ENCODE measurements around the gene FKBP2.

FKBP2 gene

DNA sequence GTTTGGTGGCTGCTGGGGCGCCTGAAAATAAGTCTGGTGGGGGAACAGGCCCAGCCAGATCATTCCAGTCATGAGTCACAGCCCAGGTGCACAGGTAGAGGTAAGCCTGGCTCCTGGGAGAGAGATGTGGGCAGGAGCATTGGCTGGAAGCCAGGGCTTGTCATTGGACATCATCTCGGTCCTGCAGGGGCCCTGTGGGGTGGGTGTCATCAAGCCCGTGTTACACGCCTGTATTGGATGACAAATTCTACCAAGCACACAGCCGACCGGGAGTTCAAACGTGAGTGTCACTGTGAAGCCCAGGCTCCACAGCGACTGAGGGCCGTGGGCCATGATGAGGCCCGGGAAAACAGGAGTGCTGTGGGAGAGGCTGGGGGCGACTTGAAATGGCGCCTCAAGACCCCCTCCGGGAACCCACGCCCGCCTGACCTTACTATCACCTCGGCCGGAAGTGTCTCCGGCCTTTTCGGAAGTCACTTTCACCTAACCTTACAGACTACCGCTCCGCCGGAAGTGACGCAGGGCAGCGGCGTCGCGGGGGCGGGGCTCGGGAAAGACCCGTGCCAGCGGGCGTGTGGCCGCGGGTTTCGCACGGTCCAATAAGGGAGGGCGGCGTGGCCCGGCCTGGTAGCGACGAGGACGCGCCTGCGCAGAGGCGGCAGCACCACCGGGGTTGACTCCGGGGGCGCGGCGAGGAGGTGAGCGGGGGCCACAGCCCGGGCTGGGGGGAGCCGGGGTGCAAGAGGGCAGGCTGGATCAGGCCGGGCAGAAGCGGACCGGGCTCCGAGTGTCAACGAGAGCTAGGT lies at the start of gene FKBP2:
Gene FKBP2, plus strand, starts transcription at position 661 of the 806 bp plus-strand sequence. CDS start 1,293 bp downstream, outside the sequence.
- DNase-seq = peak; percentile 96

DNA sequence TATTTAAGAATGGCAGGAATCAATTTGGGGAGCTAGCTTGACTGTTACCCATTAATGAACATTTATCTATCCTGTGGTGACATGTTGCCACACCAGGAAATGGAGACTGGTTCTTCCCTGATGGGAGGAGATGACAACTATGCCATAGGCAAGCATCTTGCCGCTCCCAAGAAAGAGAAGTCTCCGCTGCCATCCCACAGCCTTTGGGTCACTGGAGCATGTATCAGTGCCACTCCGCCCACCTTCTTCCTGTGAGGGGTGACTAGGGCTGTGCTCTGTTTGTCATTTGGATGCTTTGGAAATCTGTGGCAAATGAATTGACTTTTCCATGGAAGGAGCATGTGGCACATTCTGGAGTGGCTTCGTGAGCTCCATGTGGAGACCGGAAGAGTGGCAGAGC lies 48.5 kb upstream of the FKBP2 start:
- no peak for DNase-seq

DNA sequence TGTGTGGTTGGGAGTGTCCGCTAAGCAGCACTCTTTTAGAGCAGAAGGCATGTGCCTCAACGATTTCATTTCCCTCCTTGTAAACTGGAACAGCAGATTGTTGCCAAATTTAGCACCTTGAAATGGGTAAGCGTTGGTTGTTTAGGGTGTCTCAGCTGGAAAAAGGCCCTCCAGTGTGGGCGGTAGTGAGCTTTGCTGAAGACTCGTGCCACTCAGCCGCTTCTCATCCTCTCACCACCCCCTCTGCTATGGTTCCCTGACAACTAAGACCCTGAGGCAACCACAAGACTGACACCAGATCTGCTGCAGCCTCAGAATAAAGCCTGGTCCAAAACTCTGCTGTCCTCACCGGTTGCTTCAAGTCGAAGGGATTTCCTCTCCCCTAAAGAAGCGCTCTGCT lies 44.3 kb upstream of the FKBP2 start:
- DNase-seq = no peak

DNA sequence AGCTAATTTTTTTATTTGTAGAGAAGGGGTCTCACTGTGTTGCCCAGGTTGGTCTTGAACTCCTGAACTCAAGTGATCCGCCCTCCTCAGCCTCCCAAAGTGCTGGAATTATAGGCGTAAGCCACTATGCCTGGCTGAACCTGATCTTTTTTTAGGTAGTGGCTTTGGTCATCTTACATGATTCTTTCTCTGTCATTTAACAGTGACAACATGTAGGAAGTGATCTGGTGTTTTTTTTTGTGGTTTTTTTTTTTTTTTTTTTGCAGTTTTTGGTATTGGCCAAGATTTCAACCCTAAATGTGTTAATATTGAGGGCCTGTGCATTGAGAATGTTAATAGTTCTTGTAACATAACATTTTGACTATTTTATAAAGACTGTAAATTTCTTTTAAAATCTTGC lies 42.4 kb upstream of the FKBP2 start:
- no peak for DNase-seq

GRCh38 chr11:64201543-64201942 lies 39.4 kb upstream of the FKBP2 start:
- no peak for DNase-seq

DNA sequence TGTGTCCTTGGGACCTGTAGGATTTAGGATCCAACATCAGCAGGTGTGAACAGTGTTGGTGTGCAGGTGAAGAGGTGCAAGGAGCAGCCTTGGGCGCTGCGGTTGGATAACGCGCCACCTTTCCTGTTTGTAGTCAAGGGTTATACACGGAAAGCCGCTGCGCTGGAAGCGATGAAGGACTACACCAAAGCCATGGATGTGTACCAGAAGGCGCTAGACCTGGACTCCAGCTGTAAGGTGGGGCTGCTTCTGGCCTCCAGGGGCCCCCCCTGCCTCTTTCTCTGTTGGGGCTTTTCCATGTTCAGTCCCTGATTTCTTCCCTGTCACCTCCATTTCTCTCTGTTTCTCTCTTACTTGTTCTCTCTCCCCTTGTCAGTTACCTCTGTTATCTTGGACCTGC lies 37.9 kb upstream of the FKBP2 start:
- no peak for DNase-seq

GRCh38 chr11:64203421-64204079 lies 37.3 kb upstream of the FKBP2 start:
- no peak for DNase-seq

GRCh38 chr11:64204080-64204440 lies 36.8 kb upstream of the FKBP2 start:
- DNase-seq = no peak

- DNase-seq = peak; percentile 91
These were observed 36.4 kb upstream of the FKBP2 start for GRCh38 chr11:64204464-64204989.

- no peak for DNase-seq
These were observed 34.2 kb upstream of the FKBP2 start, which contains the start of gene FERMT3 for GRCh38 chr11:64206457-64207255. FERMT3 (plus strand) TSS chr11:64206721; CDS start chr11:64207365, 644 bp downstream.

GRCh38 chr11:64207256-64208085 lies 33.4 kb upstream of the FKBP2 start:
- peak; percentile 28 for DNase-seq

- no peak for DNase-seq
These were observed 32.7 kb upstream of the FKBP2 start for GRCh38 chr11:64208086-64208795.

DNA sequence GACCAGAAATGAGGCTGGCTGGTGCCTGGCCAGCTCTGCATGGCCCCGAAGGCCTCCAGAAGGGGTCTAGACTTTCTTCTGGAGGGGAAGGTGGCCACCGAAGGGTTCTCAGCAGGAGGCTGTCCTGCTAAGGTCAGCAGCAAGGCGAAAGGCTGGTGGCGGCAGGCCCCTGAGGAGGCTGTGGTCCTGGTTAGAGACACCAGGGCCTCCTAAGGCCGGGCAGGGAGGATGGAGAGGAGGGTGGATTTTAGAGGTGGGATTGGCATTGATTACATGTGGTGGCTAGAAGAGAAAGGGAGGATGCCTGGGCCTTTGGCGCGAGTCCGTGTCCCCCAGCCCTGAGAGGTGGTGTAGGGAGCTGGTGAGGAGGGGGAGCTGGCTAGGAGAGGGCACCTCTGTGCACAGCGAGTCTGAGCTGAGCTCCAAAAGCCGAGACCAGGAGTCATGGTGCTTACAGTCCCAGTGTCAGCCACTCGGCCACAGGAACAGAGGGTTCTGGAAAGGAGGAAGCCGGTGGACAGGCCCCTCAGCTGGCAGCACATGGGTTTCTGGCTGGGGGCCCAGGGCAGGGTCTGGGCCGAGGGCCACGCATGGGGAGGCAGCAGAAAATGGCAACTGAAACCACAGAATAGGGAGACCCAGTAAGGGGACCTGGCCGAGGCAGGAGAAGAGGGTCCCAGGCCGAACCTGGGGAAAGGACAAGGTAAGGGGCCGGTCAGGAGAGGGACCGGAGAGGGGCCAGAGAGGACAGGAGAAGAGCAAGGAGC lies 31.9 kb upstream of the FKBP2 start:
- DNase-seq = no peak

- DNase-seq = no peak
These were observed 31.4 kb upstream of the FKBP2 start for GRCh38 chr11:64209563-64209843.

DNA sequence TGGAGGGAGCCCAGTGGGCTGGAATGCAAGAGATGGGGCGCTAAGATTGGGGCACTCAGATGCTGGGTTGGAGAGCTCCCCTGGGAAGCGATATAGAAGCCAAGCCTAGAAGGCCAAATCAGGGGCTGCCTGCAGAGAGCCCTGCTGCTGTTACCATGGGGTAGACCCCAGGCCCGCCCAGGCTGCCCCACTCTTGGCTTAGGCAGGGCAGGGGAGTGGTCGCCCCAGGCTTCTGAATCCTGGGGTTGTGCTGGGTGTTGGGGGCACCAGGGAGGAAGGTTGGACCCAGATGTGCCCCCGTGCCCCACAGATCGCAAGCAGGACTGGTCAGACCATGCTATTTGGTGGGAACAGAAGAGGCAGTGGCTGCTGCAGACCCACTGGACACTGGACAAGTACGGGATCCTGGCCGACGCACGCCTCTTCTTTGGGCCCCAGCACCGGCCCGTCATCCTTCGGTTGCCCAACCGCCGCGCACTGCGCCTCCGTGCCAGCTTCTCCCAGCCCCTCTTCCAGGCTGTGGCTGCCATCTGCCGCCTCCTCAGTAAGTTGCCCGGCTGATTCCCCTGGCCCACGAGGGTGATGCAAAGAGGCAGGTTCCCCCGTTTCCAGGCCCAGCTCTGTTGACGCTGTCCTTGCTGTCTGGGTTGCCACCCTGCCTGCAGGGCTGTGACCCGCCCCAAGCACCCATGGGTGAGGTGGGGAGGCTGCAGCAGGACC lies 30.4 kb upstream of the FKBP2 start:
- no peak for DNase-seq

GRCh38 chr11:64211181-64211872 lies 29.6 kb upstream of the FKBP2 start:
- DNase-seq = no peak

GRCh38 chr11:64216879-64217278 lies 24.0 kb upstream of the FKBP2 start:
- no peak for DNase-seq

DNA sequence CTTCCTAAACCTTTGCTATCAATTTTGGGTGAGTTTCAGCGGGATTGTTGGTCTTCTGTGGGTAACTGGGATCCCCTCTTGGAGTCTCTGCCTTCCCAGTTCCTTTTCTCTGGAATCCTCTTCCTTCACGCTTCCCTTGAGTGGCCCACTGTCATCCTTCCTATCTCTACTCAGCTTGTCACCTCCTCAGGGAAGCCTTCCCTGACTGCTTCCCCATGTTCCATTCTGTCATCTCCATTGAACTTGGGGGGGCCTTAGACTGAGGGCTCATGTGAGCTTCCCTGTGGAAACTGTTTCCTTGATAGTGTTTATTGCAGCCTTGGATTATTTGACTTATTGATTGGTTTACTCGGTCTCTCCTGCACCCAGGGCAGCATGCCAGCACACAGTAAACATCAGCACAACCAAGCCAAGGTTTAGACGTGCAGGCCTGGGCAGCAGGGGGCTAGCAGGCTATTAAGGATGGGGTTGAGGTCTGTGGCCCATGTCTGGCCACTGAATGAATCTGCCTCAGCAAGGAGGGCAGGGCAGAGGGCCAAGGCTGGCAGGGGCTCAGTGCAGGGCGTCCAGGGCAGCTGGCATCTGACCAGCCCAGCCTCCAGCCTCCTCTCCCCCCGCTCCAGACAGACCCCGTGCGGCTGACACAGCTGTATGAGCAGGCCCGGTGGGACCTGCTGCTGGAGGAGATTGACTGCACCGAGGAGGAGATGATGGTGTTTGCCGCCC lies 22.1 kb upstream of the FKBP2 start:
- no peak for DNase-seq

DNA sequence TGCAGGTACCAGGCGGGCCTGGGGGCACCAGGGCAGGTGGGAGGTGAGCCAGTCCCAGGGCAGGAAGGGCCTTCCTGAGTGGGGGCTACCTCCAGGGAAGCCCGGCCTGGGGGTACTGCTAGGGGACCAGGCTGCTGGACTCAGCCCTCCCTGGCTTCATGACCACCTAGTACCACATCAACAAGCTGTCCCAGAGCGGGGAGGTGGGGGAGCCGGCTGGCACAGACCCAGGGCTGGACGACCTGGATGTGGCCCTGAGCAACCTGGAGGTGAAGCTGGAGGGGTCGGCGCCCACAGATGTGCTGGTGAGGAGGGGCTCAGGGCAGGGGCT lies 21.6 kb upstream of the FKBP2 start:
- DNase-seq = no peak

Measured in NCI-H82 (cell line).